HCT116 (cell line): ENCODE measurements around the gene TXLNB. TPM values are rescaled to one million over a fixed set of nuclear protein-coding genes. Genes with fewer than 3 reads are reported as not detected.
"Not testable (repeated sequence)": the region's sequence is repeated elsewhere in the genome, so short reads cannot be mapped to it uniquely, and the experiment has no call there.

Source experiments
- ATAC-seq: fragments of 200-7000 bp; cut with Tn5 transposase; 2 replicates; pipeline ENCODE4 v1.9.1; 2020; ENCODE audit warnings: mild to moderate bottlenecking, moderate library complexity
- BruUV-seq: library from RNA; stranded (reverse); fragments of 400-500 nt; replicated peaks from 2 replicates; lab custom pipeline; 2021; lab: Mats Ljungman, UMichigan
- CTCF ChIA-PET: fragments of 300-600 bp; sonication (Branson Sonifier 250); formaldehyde crosslinking; loops from one replicate; lab custom pipeline; 2021; ENCODE audit warnings: antibody characterized with exemption; lab: Charles Lee
- POLR2A ChIA-PET: fragments of 300-600, 350-600 bp; sonication (Branson Sonifier 250); formaldehyde crosslinking; loops from one replicate; lab custom pipeline; 2021; ENCODE audit warnings: antibody characterized with exemption; lab: Charles Lee
- RAD21 ChIA-PET, 2 experiments: fragments of 300-600 bp; sonication (Branson Sonifier 250); formaldehyde crosslinking; loops; one replicate each; lab custom pipeline; 2023; ENCODE audit warnings: low total read pairs in 2 of 2; ENCODE audit not compliant: uncharacterized antibody in 2 of 2, unreplicated experiment in 2 of 2, low non-redundant PET in 1 of 2; lab: Charles Lee
- DNase-seq: peaks from one replicate; pipeline ENCODE4 v3.0.0-alpha.2; 2010; ENCODE audit warnings: low read depth, low spot score
- H2AFZ ChIP-seq: fragments of 200-600 bp; shearing (Covaris generic), sonication (generic); 2 replicates; pipeline ENCODE4 v1.6.1; 2017; ENCODE audit warnings: low read depth, mixed run types, mixed read lengths, antibody characterized with exemption, low read length; ENCODE audit not compliant: poor library complexity, severe bottlenecking
- H3K27ac ChIP-seq: 2 replicates; pipeline ENCODE4 v1.5.1; 2012; ENCODE audit warnings: low read depth, low read length
- H3K27me3 ChIP-seq: fragments of 200-600 bp; sonication (generic); 2 replicates; pipeline ENCODE4 v1.6.1; 2016; ENCODE audit warnings: mixed run types, low read length, mixed read lengths; ENCODE audit not compliant: insufficient read depth
- H3K36me3 ChIP-seq, 2 experiments: fragments of 200-500 bp in 1 of 2; fragments of 200-600 bp in 1 of 2; sonication (Bioruptor generic) in 1 of 2; sonication (generic) in 1 of 2; 2 replicates each; pipeline versions ENCODE4 v1.5.1 to v1.6.1; 2014 to 2016; ENCODE audit warnings: low read length in 2 of 2, inconsistent platforms in 1 of 2, mixed read lengths in 1 of 2, mixed run types in 1 of 2; ENCODE audit not compliant: insufficient read depth in 2 of 2, control insufficient read depth in 1 of 2
- H3K4me1 ChIP-seq, 2 experiments: fragments of 200-600 bp in 1 of 2; sonication (generic) in 1 of 2; 2 replicates each; pipeline versions ENCODE4 v1.5.1 to v1.6.1; 2012 to 2017; ENCODE audit warnings: low read length in 2 of 2, inconsistent platforms in 1 of 2, mild to moderate bottlenecking in 1 of 2, mixed read lengths in 1 of 2, mixed run types in 1 of 2, moderate library complexity in 1 of 2; ENCODE audit not compliant: insufficient read depth in 2 of 2, control insufficient read depth in 1 of 2
- H3K4me2 ChIP-seq: fragments of 200-600 bp; sonication (generic); 2 replicates; pipeline ENCODE4 v1.6.1; 2017; ENCODE audit warnings: mixed run types, low read length, mixed read lengths
- H3K4me3 ChIP-seq, 2 experiments: fragments of 200-600 bp in 1 of 2; sonication (generic) in 1 of 2; replicated peaks in 1 of 2; 2 replicates each; pipeline ENCODE4 v1.5.1; 2011 to 2016; ENCODE audit warnings: low read length in 2 of 2, control low read depth in 1 of 2, low read depth in 1 of 2, mild to moderate bottlenecking in 1 of 2, mixed read lengths in 1 of 2, mixed run types in 1 of 2
- H3K79me2 ChIP-seq: fragments of 200-600 bp; sonication (generic); 2 replicates; pipeline ENCODE4 v1.6.1; 2017; ENCODE audit warnings: mild to moderate bottlenecking, mixed run types, low read length, moderate library complexity, mixed read lengths; ENCODE audit not compliant: insufficient read depth
- H3K9ac ChIP-seq: fragments of 200-600 bp; sonication (generic); 2 replicates; pipeline ENCODE4 v1.6.1; 2016; ENCODE audit warnings: low read length, mixed read lengths
- H3K9me2 ChIP-seq: fragments of 200-600 bp; sonication (generic), shearing (Covaris generic); 2 replicates; pipeline ENCODE4 v1.6.1; 2017; ENCODE audit warnings: mixed run types, mild to moderate bottlenecking, moderate library complexity; ENCODE audit not compliant: insufficient read depth
- H3K9me3 ChIP-seq, 2 experiments: fragments of 200-500 bp in 1 of 2; fragments of 200-600 bp in 1 of 2; sonication (Bioruptor generic) in 1 of 2; sonication (generic) in 1 of 2; 2 replicates each; pipeline ENCODE4 v1.6.1; 2014 to 2017; ENCODE audit warnings: low read length in 2 of 2, mixed read lengths in 2 of 2, inconsistent platforms in 1 of 2, low read depth in 1 of 2, mild to moderate bottlenecking in 1 of 2, mixed run types in 1 of 2, moderate library complexity in 1 of 2; ENCODE audit not compliant: control insufficient read depth in 1 of 2, insufficient read depth in 1 of 2
- H4K20me1 ChIP-seq: fragments of 200-600 bp; sonication (generic), shearing (Covaris generic); 2 replicates; pipeline ENCODE4 v1.6.1; 2017; ENCODE audit warnings: mixed run types, mild to moderate bottlenecking, moderate library complexity; ENCODE audit not compliant: insufficient read depth
- CBX3 ChIP-seq: IDR thresholded peaks from 2 replicates; pipeline ENCODE4 v1.6.1; 2012; ENCODE audit warnings: low read depth
- CEBPB ChIP-seq: IDR thresholded peaks from 2 replicates; pipeline ENCODE4 v1.6.1; 2012; ENCODE audit warnings: low read depth
- EGR1 ChIP-seq: IDR thresholded peaks from 2 replicates; pipeline ENCODE4 v1.6.1; 2012; ENCODE audit warnings: low read depth
- ELF1 ChIP-seq: IDR thresholded peaks from 2 replicates; pipeline ENCODE4 v1.6.1; 2012; ENCODE audit warnings: low read depth, borderline replicate concordance
- EZH2 ChIP-seq: fragments of 200-600 bp; sonication (generic); IDR thresholded peaks from 2 replicates; pipeline ENCODE4 v1.6.1; 2017; ENCODE audit warnings: antibody characterized with exemption, mixed run types
- FOSL1 ChIP-seq: IDR thresholded peaks from 2 replicates; pipeline ENCODE4 v1.6.1; 2012; ENCODE audit warnings: low read depth
- JUND ChIP-seq: IDR thresholded peaks from 2 replicates; pipeline ENCODE4 v1.6.1; 2012
- POLR2AphosphoS5 ChIP-seq: IDR thresholded peaks from 2 replicates; pipeline ENCODE4 v1.6.1; 2011; ENCODE audit warnings: mild to moderate bottlenecking, low read depth, low read length, moderate library complexity
- SP1 ChIP-seq: IDR thresholded peaks from 2 replicates; pipeline ENCODE4 v1.6.1; 2012; ENCODE audit warnings: low read depth
- SRF ChIP-seq: IDR thresholded peaks from 2 replicates; pipeline ENCODE4 v1.6.1; 2012; ENCODE audit warnings: low read depth
- YY1 ChIP-seq: IDR thresholded peaks from 2 replicates; pipeline ENCODE4 v1.6.1; 2011; ENCODE audit warnings: low read length, low read depth, moderate library complexity, mild to moderate bottlenecking; ENCODE audit not compliant: insufficient replicate concordance; ENCODE audit errors: extremely low read depth
- intact Hi-C: fragments of 100-400 bp; cut with micrococcal nuclease; formaldehyde crosslinking; loops from 2 replicates; pipeline ENCODE4 v1.10.0; 2022
- total RNA-seq: library from RNA; stranded (reverse); gene quantifications from one replicate; pipeline ENCODE4 v1.2.1, GENCODE V29; 2021; ENCODE audit not compliant: unreplicated experiment
- TF ChIP-seq, protein P1 (sequence below): IDR thresholded peaks from 2 replicates; pipeline ENCODE4 v1.6.1; 2012; ENCODE audit warnings: low read depth
- TF ChIP-seq, protein P2 (sequence below), 3 experiments: fragments of 200-600 bp in 1 of 3; sonication (generic) in 1 of 3; IDR thresholded peaks in 2 of 3; conservative IDR thresholded peaks in 1 of 3; 2 replicates each; pipeline ENCODE4 v1.5.1; 2012 to 2017; ENCODE audit warnings: low read depth in 2 of 3, low read length in 2 of 3, antibody characterized with exemption in 1 of 3, borderline replicate concordance in 1 of 3, control low read depth in 1 of 3, mild to moderate bottlenecking in 1 of 3, mixed read lengths in 1 of 3, mixed run types in 1 of 3, moderate library complexity in 1 of 3; ENCODE audit not compliant: insufficient read depth in 1 of 3
- TF ChIP-seq, protein P3 (sequence below): IDR thresholded peaks from 2 replicates; pipeline ENCODE4 v1.6.1; 2011; ENCODE audit warnings: mild to moderate bottlenecking, low read length, moderate library complexity; ENCODE audit not compliant: insufficient replicate concordance; ENCODE audit errors: extremely low read depth

The TXLNB gene
- total RNA-seq, 1 experiment from 2014 or later, result 0.05 TPM

DNA sequence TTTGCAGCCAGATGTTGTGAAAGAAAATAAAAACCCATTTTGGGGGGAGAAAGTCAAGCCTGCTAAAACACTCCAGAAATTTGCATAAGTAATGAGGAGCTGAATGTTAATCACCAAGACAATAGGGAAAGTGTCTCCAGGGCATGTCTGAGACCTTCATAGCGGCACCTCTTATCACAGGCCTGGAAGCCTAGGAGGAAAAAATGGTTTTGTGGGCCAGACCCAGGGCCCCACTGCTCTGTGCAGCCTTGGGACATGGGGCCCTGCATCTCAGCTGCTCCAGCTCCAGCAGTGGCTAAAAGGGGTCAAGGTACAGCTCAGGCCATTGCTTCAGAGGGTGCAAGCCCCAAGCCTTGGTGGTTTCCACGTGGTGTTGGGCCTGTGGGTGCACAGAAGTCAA is 57.6 kb downstream of the TXLNB start:
- H3K9me2 ChIP-seq, H3K4me2 ChIP-seq, DNase-seq, H3K27me3 ChIP-seq, intact Hi-C loops, ATAC-seq, CTCF ChIA-PET, H3K4me3 ChIP-seq, H3K9me3 ChIP-seq, H3K4me1 ChIP-seq, BruUV-seq, H3K27ac ChIP-seq, H4K20me1 ChIP-seq, POLR2A ChIA-PET, H3K79me2 ChIP-seq, RAD21 ChIA-PET, H3K36me3 ChIP-seq, H3K9ac ChIP-seq, H2AFZ ChIP-seq: not testable (repeated sequence)

DNA sequence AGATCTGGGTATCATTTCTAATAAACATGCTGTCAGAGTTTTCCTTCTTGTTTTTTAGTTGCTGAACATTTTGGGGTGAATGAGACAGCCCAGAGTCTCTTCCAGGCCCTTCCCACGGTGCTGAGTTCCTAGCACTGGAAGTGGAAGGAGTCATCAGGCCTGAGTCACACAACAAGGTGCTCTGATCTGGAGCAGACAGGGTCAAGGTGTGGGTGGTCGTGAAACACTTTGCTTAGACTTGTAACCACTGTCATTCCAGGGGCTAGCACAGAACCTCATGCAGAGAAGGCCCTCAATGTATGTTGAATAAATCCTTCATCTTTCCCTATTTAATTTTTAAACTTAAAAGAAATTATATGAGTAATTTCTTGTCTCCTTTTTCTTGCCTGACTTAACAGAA is 60.6 kb downstream of the TXLNB start:
- Histone ChIP-seq H3K4me3 (no peak overlapping the region), H3K36me3 (no peaks in the 10 kb centered on the region), H2AFZ (no peak overlapping the region), H3K9me3 (no peaks in the 10 kb centered on the region), H3K27ac (no peak overlapping the region), H4K20me1 (no peaks in the 10 kb centered on the region), H3K4me1 (no peaks in the 10 kb centered on the region), H3K9me2 (no peaks in the 10 kb centered on the region), H3K27me3 (no peaks in the 10 kb centered on the region), H3K79me2 (no peaks in the 10 kb centered on the region), H3K4me2 (no peak overlapping the region), H3K9ac (no peak overlapping the region)
- intact Hi-C loops, result no loop called here
- CTCF ChIA-PET, result interaction anchor here (1.8 to 1.9 kb wide), 2 partner anchors 12 to 134 kb away, joined by 13 to 17 read pairs; no protein-coding TSS in a partner anchor
- RAD21 ChIA-PET, result interaction anchor here in 1 of 2 experiments (0.5 kb wide), 1 partner anchor 113 kb away, joined by 5 read pairs; no protein-coding TSS in a partner anchor
- no TSS peak for BruUV-seq
- POLR2A ChIA-PET, result no interaction called here
- no peak for DNase-seq
- no peak for ATAC-seq
- TF ChIP-seq YY1, result no peak
- no peak for TF ChIP-seq SRF
- TF ChIP-seq, protein P1, sequence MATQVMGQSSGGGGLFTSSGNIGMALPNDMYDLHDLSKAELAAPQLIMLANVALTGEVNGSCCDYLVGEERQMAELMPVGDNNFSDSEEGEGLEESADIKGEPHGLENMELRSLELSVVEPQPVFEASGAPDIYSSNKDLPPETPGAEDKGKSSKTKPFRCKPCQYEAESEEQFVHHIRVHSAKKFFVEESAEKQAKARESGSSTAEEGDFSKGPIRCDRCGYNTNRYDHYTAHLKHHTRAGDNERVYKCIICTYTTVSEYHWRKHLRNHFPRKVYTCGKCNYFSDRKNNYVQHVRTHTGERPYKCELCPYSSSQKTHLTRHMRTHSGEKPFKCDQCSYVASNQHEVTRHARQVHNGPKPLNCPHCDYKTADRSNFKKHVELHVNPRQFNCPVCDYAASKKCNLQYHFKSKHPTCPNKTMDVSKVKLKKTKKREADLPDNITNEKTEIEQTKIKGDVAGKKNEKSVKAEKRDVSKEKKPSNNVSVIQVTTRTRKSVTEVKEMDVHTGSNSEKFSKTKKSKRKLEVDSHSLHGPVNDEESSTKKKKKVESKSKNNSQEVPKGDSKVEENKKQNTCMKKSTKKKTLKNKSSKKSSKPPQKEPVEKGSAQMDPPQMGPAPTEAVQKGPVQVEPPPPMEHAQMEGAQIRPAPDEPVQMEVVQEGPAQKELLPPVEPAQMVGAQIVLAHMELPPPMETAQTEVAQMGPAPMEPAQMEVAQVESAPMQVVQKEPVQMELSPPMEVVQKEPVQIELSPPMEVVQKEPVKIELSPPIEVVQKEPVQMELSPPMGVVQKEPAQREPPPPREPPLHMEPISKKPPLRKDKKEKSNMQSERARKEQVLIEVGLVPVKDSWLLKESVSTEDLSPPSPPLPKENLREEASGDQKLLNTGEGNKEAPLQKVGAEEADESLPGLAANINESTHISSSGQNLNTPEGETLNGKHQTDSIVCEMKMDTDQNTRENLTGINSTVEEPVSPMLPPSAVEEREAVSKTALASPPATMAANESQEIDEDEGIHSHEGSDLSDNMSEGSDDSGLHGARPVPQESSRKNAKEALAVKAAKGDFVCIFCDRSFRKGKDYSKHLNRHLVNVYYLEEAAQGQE, result no peak
- no peak for TF ChIP-seq FOSL1
- TF ChIP-seq SP1, result no peak
- TF ChIP-seq CBX3, result no peak
- TF ChIP-seq JUND, result no peak
- no peak for TF ChIP-seq EZH2
- TF ChIP-seq ELF1, result no peak
- TF ChIP-seq CEBPB, result no peak
- TF ChIP-seq EGR1, result no peak
- TF ChIP-seq, protein P2, sequence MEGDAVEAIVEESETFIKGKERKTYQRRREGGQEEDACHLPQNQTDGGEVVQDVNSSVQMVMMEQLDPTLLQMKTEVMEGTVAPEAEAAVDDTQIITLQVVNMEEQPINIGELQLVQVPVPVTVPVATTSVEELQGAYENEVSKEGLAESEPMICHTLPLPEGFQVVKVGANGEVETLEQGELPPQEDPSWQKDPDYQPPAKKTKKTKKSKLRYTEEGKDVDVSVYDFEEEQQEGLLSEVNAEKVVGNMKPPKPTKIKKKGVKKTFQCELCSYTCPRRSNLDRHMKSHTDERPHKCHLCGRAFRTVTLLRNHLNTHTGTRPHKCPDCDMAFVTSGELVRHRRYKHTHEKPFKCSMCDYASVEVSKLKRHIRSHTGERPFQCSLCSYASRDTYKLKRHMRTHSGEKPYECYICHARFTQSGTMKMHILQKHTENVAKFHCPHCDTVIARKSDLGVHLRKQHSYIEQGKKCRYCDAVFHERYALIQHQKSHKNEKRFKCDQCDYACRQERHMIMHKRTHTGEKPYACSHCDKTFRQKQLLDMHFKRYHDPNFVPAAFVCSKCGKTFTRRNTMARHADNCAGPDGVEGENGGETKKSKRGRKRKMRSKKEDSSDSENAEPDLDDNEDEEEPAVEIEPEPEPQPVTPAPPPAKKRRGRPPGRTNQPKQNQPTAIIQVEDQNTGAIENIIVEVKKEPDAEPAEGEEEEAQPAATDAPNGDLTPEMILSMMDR (IDR thresholded peaks at IDR 0.05 in 2 of 3, conservative IDR thresholded peaks at IDR 0.05 in 1 of 3; ENCODE audit: borderline replicate concordance in 1 of 3, insufficient read depth in 1 of 3, low read depth in 2 of 3, low read length in 2 of 3), result no peak
- TF ChIP-seq POLR2AphosphoS5, result no peak
- TF ChIP-seq, protein P3, sequence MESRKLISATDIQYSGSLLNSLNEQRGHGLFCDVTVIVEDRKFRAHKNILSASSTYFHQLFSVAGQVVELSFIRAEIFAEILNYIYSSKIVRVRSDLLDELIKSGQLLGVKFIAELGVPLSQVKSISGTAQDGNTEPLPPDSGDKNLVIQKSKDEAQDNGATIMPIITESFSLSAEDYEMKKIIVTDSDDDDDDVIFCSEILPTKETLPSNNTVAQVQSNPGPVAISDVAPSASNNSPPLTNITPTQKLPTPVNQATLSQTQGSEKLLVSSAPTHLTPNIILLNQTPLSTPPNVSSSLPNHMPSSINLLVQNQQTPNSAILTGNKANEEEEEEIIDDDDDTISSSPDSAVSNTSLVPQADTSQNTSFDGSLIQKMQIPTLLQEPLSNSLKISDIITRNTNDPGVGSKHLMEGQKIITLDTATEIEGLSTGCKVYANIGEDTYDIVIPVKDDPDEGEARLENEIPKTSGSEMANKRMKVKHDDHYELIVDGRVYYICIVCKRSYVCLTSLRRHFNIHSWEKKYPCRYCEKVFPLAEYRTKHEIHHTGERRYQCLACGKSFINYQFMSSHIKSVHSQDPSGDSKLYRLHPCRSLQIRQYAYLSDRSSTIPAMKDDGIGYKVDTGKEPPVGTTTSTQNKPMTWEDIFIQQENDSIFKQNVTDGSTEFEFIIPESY, result no peak
